Ishikawa (cell line): Measurements from ENCODE around the gene TFAM.

Experiments used
- EP300 ChIP-seq: IDR thresholded peaks from 2 replicates; pipeline ENCODE4 v1.6.1; 2012; ENCODE audit warnings: borderline replicate concordance
- FOXM1 ChIP-seq: IDR thresholded peaks from 2 replicates; pipeline ENCODE4 v1.6.1; 2012; ENCODE audit warnings: low read depth, borderline replicate concordance

GRCh38 chr10:58448121-58448935, 63.1 kb downstream of the TFAM start:
- no peak for TF ChIP-seq EP300
- TF ChIP-seq FOXM1: no peak
